Effector CD8-positive, alpha-beta T cell (primary cell): Measurements from ENCODE around the gene SERPINB12.

Experiments
- DNase-seq: peaks from one replicate; lab custom pipeline; 2025; lab: John Stamatoyannopoulos, UW

The SERPINB12 gene

DNA sequence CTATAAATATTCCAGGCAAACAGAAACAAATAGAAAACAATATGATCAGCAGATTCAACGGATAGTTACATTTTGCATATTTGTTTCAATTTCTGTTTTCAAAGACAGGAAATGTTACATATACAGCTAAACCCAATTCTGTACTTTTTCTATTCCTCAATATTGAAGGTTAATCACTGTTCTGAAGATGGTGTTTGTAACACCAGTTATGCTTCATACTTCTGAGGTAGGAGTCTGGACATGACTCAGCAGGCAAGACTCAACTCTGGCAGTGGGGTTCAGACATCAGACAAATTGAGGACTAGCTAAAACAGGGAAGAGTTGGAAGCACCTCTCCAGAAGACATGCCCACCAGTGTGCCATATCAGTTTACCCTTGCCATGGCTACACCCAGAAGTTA lies 61.6 kb downstream of the SERPINB12 start:
- no peak for DNase-seq

DNA sequence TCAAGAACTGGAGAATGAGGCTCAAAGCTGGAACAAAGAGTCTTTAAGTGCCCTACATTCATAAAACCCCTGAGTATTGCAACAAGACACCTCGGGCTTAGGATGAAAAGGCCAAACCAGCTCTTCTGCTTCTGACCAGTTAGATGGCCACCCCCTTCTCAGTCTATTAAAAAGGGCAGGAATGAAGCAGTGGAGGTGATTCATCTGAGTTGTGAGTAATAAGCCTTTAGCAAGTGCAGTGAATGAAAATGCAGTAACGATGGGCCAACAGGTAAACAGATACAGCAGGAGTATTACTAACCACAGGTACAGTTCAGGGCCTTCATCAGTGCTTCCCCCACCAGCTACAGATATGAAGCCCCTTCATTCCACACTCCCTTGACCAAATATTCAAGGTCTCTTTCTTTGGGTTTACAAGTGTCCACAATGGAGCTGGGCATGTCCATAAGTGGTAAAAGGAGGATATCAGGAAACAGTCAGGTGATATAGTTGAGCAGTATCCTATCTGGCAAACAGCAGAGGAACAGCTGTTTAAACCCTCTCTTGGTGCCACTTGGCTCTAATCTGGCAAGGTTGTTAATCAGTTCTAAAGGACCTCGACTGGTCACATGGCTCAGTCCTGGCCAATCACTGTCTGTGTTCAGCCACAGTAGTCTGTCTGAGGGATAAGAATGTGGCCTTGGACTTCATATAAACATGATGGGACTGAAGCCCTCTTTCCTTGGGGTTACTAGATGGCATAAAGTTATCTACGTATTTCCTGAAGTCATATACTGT lies 62.8 kb downstream of the SERPINB12 start:
- DNase-seq, result no peak

- DNase-seq, result no peak
These were observed 64.4 kb downstream of the SERPINB12 start for GRCh38 chr18:63606526-63606925.

DNA sequence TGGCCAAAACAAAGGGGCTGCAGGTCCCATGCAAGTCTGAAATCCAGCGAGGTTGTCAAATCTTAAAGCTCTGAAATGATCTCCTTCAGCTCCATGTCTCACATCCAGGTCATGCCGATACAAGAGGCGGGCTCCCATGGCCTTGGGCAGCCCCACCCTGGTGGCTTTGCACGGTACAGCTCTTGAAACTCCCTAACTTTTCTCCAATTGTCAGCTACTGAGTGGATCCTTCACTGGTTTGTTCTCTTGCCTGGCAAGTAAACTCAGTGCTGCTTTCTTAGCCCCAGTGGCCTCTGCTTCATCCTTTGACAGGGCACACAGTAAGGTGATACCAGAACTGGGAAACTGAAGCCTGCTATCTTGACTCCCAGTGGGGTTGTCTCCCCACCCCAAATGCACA lies 71.3 kb downstream of the SERPINB12 start:
- no peak for DNase-seq

DNA sequence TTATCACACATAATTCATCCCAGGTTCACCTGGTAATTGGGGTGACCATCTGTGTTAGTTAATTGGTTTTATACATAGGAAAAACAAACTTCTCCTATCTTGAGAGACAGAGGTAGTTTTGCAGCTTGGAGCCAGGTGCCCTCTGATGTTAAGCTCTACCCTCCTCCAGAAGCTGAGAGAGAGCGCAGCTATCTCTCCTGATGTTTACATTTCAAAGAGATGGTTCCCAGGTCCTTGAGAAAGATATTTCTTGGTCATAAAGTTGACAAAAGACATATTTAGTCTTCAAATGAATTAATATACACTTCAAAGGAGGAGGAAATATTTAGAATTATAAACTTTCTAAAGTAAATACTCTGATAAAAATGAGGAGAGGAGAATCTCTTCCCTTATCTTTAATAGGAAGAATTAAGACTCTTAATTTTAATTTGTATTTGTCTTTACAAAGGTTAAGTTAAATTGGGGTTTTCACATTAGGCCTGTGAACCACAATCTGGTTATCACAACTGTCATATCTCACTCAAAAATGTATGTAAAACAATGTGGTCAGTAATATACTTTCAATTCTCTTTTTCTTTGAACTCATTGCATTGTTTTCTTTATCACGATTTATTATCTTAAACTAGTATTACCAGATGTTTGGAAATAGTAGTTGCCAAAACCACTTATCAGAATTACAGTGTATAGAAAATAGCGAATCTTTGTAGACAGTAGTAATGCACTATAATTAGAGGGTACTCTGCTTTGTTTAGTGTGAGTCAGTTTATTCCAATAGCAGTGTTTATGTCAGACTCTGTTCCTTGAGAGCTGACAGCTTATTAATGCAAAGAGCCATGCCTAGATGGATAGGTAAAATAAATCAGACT lies 75.1 kb downstream of the SERPINB12 start:
- DNase-seq, result no peak

DNA sequence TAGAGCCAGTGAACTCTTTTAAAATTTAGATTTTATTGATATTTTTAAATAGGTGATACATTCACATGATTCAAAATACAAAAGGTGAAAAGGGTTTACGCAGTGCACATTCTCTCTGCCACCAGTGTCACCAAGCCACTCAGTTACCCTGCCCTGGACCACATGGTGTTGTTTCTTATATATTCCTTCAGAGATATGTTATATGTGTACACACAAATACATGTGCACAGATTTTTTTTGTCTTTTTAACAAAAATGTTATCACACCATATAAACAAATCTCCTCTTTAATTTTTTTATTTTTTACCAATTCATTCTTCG lies 75.7 kb downstream of the SERPINB12 start:
- DNase-seq, result no peak
